SU-DHL-6 (cell line): Measurements from ENCODE around the gene DENND1B.

Experiments
- CTCF ChIP-seq: fragments of 200-600 bp; sonication (generic); IDR thresholded peaks from one replicate; pipeline ENCODE4 v1.5.1; 2017; ENCODE audit warnings: antibody characterized with exemption, mild to moderate bottlenecking, low read length, moderate library complexity; ENCODE audit not compliant: insufficient read depth, poor library complexity, severe bottlenecking
- EZH2phosphoT487 ChIP-seq: fragments of 200-600 bp; sonication (generic), shearing (Covaris generic); conservative IDR thresholded peaks from 2 replicates; pipeline ENCODE4 v1.6.1; 2018; ENCODE audit warnings: mild to moderate bottlenecking, antibody characterized with exemption, low read length, moderate library complexity, mixed read lengths

DNA sequence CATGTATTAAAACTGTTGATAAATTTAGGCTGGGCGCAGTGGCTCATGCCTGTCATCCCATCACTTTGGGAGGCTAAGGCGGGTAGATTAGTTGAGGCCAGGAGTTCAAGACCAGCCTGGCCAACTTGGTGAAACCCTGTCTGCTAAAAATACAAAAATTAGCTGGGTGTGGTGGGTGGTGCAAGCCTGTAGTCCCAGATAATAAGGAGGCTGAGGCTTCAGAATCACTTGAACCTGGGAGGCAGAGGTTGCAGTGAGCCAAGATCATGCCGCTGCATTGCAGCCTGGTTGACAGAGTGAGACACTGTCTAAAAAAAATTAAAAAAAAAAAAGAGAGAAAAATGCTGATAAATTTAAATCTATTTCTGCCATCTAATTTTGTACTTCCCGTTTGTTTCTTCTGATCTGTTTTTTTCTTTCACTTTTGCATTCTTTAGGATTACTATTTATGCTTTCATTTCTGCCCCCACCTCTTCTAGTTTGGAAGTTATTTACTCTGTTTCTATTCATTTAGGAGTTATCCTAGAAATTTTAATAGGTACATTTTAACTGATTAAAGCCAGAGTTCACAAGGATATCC is 3.2 kb upstream of the DENND1B start:
- TF ChIP-seq CTCF (no peak), EZH2phosphoT487 (no peak)
